ENCODE measurements around the gene OTOP3. TPM values are rescaled to one million over a fixed set of nuclear protein-coding genes. Genes with fewer than 3 reads are reported as not detected.
"Not testable (repeated sequence)": the region's sequence is repeated elsewhere in the genome, so short reads cannot be mapped to it uniquely, and the experiment has no call there.

OTOP3 gene, protein sequence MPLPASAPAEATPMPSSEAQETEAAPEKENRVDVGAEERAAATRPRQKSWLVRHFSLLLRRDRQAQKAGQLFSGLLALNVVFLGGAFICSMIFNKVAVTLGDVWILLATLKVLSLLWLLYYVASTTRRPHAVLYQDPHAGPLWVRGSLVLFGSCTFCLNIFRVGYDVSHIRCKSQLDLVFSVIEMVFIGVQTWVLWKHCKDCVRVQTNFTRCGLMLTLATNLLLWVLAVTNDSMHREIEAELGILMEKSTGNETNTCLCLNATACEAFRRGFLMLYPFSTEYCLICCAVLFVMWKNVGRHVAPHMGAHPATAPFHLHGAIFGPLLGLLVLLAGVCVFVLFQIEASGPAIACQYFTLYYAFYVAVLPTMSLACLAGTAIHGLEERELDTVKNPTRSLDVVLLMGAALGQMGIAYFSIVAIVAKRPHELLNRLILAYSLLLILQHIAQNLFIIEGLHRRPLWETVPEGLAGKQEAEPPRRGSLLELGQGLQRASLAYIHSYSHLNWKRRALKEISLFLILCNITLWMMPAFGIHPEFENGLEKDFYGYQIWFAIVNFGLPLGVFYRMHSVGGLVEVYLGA
- not detected in 2 replicates for total RNA-seq

DNA sequence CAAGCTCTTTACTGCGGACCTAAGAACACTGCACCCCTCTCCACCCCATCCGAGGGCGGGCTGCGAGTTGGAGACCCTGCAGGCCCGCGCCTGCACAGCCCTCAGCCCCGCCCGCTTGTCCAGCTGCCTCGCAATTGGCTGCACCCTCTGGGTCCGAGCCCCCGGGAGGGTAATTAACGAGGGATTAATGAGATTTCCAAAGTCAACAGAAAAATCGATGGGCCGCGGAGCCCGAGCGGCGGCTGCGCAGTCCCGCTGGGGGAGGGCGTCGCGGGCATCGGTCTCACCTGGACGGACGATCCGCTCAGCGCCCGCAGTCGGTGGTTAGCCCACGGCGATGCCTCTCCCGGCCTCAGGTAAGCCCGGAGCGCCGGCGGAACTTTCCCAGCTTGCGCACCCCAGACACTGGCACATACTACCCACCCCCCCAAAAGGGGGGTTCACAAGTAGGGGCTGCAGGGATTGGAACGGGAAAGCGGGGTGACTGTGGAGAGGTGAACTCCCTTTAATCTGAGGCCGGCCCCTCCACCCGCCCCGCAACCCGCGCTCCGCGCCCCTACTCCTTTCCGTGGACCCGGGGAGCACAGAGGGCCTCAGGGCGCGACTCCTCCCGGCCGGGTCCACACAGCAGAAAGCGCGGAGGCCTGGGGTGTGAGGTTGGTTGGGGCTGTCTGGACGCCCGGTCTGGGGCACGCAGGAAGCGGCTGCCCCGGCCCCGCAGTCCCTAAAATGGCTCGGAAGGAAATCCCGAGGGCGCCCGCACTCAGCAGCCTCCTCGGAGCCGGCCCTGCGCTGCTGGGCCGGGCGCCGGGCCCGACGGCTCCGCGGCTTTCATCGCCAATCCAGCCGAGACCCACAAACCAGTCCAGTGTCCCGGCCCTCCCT is at the start of gene OTOP3:
OTOP3 (plus strand) TSS at position 314 of the 885 bp plus-strand sequence; CDS start at position 338, 24 bp downstream.
- intact Hi-C loops (cut with micrococcal nuclease) = no loop called here

- intact Hi-C loops (cut with micrococcal nuclease) = no loop called here
These were observed 47.2 kb upstream of the OTOP3 start for GRCh38 chr17:74888469-74888868.

GRCh38 chr17:74890554-74890953 is 45.1 kb upstream of the OTOP3 start:
- intact Hi-C loops (cut with micrococcal nuclease) = no loop called here

- intact Hi-C loops (cut with micrococcal nuclease) = no loop called here
These were observed 43.5 kb upstream of the OTOP3 start for GRCh38 chr17:74892013-74892841.

GRCh38 chr17:74892974-74893911 is 42.5 kb upstream of the OTOP3 start, which contains the start of gene FADS6:
Gene FADS6, minus strand, starts transcription at chr17:74893633. Its CDS starts 38 bp downstream, at chr17:74893595.
- intact Hi-C loops (cut with micrococcal nuclease) = no loop called here

DNA sequence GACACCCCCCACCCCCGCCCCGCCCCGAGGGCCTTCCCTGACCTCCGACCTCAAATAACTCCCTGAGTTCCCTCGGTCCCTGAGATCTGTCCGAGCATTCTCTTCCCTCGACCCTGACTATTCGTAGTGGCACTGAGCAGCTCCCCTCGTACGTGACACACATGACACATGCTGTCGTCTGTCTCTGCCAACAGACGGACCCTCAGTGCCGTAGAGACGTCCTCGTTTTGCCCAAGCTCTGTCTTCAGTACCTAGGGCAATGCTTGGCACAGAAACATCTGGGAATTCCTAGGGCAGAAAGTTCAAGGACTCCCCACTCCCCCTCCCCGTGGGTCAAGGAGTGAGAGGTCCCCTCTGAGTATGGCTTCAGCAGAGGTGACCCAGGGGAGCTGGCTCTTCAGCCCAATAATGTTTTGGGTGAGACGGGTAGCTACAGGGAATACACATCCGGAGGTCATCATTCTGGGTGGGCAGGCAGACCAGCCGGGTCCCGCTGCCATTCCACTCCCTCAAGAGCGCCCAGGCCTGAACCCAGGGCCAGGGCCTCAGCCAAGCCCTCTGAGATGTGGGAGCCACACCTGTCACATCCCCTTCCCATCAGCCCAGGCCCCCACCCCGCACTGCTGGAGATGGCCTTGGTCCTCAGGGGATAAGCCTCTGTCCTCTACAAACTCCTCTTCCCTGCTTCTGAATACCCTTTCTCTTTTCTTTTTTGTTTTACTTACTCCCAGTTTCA is 41.6 kb upstream of the OTOP3 start:
- intact Hi-C loops (cut with micrococcal nuclease) = no loop called here

DNA sequence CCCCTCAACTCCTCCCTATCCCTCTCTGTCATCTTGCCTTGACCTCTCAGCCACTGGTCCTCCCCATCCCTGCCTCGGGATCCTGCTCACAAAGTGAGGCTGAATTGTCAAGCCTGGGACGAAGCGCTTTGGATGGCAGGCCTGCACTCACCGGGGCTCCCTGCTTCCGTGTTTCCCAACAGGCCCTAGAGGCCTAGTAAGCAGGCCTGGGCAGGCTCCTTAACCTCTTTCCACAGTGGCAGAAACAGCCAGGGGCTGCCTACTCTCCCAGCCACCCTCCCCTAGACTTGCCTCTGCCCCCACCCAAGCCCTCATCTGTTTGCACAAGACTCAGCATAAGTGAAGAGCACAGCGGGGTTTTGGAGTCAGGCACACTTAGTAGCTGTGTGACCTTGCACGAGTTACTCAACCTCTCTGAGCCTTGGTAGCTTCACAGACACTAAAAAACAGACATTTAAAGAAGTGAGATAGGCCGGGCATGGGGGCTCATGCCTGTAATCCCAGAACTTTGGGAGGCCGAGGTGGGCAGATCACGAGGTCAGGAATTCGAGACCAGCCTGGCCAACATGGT is 37.2 kb upstream of the OTOP3 start:
- intact Hi-C loops (cut with micrococcal nuclease) = no loop called here

- intact Hi-C loops (cut with micrococcal nuclease) = no loop called here
These were observed 35.5 kb upstream of the OTOP3 start for GRCh38 chr17:74900208-74900607.

DNA sequence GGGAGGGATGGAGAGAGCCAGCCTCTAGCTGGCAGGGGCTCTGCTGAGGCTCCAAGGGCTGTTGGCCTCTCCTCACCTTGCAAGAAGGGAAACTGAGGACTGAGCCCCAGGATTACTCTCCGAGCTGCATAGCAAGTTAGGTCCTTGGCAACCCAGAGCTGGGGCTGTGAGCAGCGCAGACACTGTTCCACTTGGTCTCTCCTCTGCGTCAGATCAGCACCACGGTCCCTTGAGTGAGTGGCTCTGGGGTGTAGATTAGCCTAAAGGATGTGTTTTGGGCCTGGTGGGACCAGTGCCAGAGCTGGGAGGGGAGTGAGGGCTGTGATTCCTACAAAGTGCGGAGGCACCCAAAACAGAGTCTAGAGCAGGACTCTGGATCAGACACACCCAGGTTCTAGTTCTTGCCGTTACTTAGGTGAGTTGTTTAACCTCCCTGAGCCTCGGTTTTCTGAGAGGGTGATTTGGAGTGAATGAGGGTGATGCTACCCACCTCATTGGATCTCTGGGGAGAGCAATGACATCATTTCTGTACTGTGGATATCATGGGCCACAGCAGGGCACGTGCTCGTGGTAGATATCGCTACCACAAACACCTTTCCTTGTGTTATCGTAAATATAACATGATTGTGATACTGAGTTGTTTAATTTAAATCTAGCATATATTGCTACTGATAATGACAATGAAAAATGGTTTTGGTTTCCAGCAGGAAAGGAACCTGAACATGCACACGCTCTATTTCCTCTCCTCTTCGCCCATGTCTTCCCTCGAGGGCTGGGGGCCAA is 34.2 kb upstream of the OTOP3 start:
- intact Hi-C loops (cut with micrococcal nuclease) = no loop called here

GRCh38 chr17:74903034-74903433 is 32.7 kb upstream of the OTOP3 start:
- intact Hi-C loops (cut with micrococcal nuclease) = no loop called here

DNA sequence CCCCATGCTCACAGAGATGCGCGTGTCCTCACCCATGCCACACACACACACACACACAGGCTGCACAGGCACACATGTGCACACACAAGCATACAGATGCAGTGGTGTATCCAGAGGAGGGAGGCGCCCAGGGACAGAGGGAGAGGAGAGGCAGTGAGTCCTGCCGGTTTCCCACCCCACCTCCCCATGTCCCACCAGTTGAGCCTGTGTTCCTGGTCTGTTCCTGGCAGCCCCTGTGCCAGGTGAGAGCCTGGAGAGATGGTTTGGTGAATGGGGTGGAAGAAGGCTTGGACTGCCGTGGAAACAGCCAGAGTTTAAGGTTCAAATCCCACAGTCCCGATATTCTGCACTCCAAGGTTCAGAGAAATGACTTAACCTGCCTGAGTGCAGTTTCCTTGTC is 32.0 kb upstream of the OTOP3 start:
- intact Hi-C loops (cut with micrococcal nuclease) = no loop called here

DNA sequence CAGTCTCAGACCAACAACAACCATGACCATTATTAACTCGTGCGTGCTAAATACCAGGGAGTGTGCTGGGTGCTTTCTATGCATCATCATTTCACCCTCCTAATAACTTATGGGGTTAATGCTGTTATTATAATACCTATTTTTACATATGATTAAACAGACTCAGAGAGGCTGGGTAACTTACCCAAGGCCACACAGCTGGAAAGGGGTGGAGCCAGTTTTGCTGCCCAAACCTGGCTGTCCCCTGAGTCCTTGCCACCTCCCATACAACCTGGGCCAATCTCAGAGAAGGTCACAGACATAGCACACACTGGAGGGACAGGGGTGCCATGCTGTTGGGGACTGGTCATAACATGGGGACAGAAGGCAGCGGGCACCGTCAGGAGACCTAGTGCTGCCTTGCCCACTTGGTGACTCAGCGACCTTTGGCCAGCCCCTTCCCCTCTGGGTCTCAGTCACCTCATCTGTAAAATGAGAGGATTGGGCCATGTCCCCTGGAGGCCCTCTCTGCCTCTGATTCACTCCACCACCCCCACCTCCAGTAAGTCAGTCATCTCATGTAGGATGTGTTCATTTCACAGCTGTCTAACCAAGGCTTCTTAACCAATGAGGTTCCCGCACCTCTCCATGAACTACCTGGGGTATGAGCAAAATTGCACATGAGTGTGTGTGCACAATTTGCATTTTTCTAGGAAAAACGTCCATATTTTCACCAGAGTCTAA is 30.9 kb upstream of the OTOP3 start:
- intact Hi-C loops (cut with micrococcal nuclease) = no loop called here

DNA sequence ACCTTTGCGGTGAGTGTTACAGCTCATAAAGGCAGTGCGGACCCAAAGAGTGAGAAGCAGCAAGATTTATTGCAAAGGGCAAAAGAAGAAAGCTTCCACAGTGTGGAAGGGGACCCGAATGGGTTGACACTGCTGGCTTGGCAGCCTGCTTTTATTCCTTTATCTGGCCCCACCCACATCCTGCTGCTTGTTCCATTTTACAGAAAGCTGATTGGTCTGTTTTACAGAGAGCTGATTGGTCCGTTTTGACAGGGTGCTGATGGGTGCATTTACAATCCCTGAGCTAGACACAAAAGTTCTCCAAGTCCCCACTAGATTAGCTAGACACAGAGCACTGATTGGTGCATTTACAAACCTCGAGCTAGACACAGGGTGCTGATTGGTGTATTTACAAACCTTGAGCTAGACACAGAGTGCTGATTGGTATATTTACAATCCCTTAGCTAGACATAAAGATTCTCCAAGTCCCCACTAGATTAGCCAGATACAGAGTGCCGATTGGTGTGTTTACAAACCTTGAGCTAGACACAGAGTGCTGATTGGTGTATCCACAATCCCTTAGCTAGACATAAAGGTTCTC is 29.4 kb upstream of the OTOP3 start:
- intact Hi-C loops (cut with micrococcal nuclease) = not testable (repeated sequence)

- intact Hi-C loops (cut with micrococcal nuclease) = no loop called here
These were observed 28.7 kb upstream of the OTOP3 start for GRCh38 chr17:74907012-74907411.

GRCh38 chr17:74909097-74909496 is 26.6 kb upstream of the OTOP3 start:
- intact Hi-C loops (cut with micrococcal nuclease) = not testable (repeated sequence)

GRCh38 chr17:74911423-74911822 is 24.3 kb upstream of the OTOP3 start:
- intact Hi-C loops (cut with micrococcal nuclease) = not testable (repeated sequence)

Data from T-helper 1 cell treated with Interleukin-12 subunit alpha and Interleukin-12 subunit beta and Interleukin-4 antibody, amounts not matched to agents 30 ng/mL and 1 ng/mL, for 36 hours (primary cell).